Thoracic aorta endothelial cell (primary cell): ENCODE results near the gene FAM180B. TPM values are rescaled to one million over a fixed set of nuclear protein-coding genes. Genes with fewer than 3 reads are reported as not detected.

Source experiments
- small RNA-seq: library from RNA; depleted of rRNA; stranded (forward); fragments of <200 nt; gene quantifications from one replicate; pipeline ENCODE3, GENCODE V24; 2012
- total RNA-seq: library from RNA; depleted of rRNA; stranded (reverse); fragments of >200 nt; gene quantifications from 2 replicates; pipeline ENCODE4 v1.2.3, GENCODE V29; 2012

Gene FAM180B
- not detected in 2 replicates for total RNA-seq

DNA sequence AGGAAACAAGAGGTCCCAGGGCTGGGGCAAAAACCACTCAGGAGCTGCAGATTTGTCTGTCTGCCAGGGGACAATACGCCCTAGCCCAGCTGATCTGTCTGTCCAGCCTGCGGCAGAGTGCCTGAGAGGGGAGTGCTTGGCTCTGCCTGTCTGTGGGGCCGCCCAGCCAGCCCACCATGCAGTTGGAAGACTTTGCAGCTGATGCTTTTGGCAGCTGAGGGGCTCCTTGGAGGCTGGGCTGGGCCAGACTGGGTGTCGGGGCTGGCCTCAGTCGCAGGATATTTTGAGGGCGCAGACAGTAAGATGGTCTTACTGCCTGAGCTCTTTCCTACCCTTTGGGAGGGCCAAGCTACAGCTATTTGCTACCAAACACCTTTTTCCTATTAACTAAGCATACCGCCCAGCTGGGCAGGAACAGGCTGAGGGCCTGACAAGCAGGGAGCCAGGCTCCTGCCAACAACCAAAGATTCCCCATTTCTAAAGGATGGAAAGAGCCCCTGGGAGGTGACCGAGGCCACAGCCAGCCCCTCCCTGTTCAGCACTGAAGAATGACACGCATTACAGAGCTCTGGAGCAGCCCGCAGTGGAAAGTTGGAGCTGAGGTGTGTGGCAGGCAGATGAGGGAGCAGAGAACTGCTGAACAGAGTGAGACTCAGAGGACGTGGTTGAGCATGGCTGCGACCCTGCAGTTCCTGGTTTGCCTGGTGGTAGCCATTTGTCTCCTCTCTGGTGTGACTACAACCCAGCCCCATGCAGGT, at the start of gene FAM180B:
TSS of gene FAM180B (plus strand) at position 581 of the 758 bp plus-strand sequence. CDS start at position 672, 91 bp downstream.

DNA sequence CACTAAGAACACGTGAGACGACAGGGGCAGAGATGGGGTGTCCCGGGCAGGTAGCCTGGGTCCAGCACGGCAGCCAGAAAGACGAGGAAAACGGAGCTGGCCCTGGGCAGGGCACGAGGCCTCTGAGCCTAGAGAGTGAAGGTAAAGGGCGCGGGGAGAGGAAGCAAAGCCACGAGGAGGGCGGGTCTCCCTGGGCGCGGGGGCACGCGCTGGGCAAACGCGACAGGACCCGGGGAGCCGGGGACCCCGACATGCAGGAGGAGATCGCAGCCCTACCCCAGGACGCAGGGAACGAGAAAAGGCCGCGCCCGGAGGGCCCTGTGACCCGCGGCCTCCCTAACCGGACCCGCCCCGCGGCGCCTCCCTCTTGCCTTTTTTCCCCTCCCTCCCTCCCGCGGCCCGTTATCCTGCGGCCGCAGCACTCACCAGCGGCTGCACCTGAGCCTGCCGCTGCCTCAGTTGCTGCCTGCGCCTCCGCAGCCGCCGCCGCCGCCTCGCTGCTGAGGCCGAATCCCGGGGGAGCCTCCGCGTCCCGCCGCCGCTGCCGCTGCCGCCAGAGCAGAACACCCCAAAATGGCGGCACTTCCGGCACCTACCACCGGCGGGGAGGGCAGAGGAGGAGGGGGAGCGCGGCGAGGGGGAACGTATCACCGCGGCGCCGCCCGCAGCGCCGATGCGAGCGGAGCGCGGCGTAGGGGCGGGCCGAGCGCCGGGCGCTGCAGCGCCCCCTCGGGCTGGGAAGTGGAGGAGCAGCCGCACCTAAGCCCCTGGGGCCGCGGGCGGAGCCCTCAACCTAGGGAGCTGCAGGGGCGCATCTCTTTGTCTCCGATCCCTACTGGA, 33.7 kb upstream of the FAM180B start, which contains the start of gene CELF1:
TSS of gene CELF1 (minus strand) at position 567 of the 840 bp plus-strand sequence. CDS start 53,609 bp downstream, outside the sequence.

DNA sequence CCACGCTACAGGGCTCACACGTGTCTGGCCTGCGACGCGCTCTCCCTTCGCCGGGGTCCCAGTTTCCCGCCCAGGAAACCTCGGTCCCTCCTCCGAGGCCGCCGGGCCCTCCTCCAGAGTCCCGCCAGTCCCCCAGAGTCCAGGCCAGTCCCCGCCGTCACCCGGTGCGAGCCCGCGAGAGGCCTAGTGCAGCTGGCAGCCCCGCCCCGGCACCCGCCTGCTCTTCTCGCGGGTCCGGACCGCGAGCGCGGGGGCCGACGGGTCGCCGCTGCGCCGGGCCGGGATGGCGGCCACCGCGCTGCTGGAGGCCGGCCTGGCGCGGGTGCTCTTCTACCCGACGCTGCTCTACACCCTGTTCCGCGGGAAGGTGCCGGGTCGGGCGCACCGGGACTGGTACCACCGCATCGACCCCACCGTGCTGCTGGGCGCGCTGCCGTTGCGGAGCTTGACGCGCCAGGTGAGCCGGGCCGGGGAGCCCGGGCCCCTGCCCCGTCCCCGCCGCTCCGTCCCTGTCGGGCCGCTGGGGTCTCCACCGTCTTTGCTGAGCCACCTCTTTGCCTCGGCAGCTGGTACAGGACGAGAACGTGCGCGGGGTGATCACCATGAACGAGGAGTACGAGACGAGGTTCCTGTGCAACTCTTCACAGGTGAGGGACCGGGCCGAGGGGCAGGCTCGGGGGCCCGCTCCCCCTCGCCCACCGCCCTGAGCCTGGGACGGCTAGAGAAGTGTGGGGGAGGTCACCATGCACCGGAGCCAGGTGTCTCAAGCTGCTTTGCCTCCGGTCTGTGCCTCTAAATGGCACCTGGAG, 20.9 kb upstream of the FAM180B start, which contains the start of gene PTPMT1:
TSS of gene PTPMT1 (plus strand) at position 260 of the 809 bp plus-strand sequence. CDS start at position 284, 24 bp downstream.

GRCh38 chr11:47578524-47579494, 7.7 kb upstream of the FAM180B start, which contains the start of the genes KBTBD4 and NDUFS3:
TSS of gene KBTBD4 (minus strand) at chr11:47578970. CDS start at chr11:47578951, 19 bp downstream.
TSS of gene NDUFS3 (plus strand) at chr11:47579074. CDS start at chr11:47579092, 18 bp downstream.

GRCh38 chr11:47593934-47594855, 7.7 kb downstream of the FAM180B start, which contains the start of gene C1QTNF4:
TSS of gene C1QTNF4 (minus strand) at chr11:47594411. CDS start at chr11:47590810, 3,601 bp downstream.

Small RNA genes lying within 50 kb of the gene (small RNA-seq; reads per million reads assigned to genes)
- gene RN7SL652P: not detected
- gene RNU5E-10P: not detected

Other genes with a start within 250 kb of the FAM180B start
- gene MYBPC3, start 234.0 kb upstream of the FAM180B start, total RNA-seq: not detected in 2 replicates
- gene SPI1, start 208.1 kb upstream of the FAM180B start, total RNA-seq: not detected in 2 replicates
- gene SLC39A13, start 178.1 kb upstream of the FAM180B start, total RNA-seq: 49.7 and 51.1 TPM in 2 replicates
- 165 and 178 TPM in 2 replicates for gene PSMC3, start 160.2 kb upstream of the FAM180B start, total RNA-seq
- 0.07 and 0.13 TPM in 2 replicates for gene RAPSN, start 137.5 kb upstream of the FAM180B start, total RNA-seq
- gene CELF1, start 33.5 kb upstream of the FAM180B start, total RNA-seq: 145 and 147 TPM in 2 replicates
- 66.2 and 78.3 TPM in 2 replicates for gene PTPMT1, start 21.1 kb upstream of the FAM180B start, total RNA-seq
- gene KBTBD4, start 7.7 kb upstream of the FAM180B start, total RNA-seq: 21.4 and 27.5 TPM in 2 replicates
- 68.4 and 73.0 TPM in 2 replicates for gene NDUFS3, start 7.6 kb upstream of the FAM180B start, total RNA-seq
- gene C1QTNF4, start 7.7 kb downstream of the FAM180B start, total RNA-seq: 0.27 and 0.43 TPM in 2 replicates
- gene MTCH2, start 55.9 kb downstream of the FAM180B start, total RNA-seq: 114 and 118 TPM in 2 replicates
- 0.07 TPM in 1 of 2 replicates, not detected in the other for gene AGBL2, start 128.7 kb downstream of the FAM180B start, total RNA-seq
- 142 and 149 TPM in 2 replicates for gene FNBP4, start 180.7 kb downstream of the FAM180B start, total RNA-seq